Sigmoid colon (tissue), 3 donors: ENCODE data around the gene PSME3IP1.

ENCODE experiments used
- POLR2A ChIP-seq, 2 donors: fragments of 450-650 bp; IDR thresholded peaks; one replicate each; pipeline ENCODE4 v1.6.1; 2016; ENCODE audit warnings: antibody characterized with exemption in 2 of 2, mild to moderate bottlenecking in 2 of 2, moderate library complexity in 2 of 2
- TF ChIP-seq, protein P1 (sequence below), 4 experiments: fragments of 450-650 bp in 3 of 4; fragments of 200-600 bp in 1 of 4; IDR thresholded peaks; one replicate each; pipeline ENCODE4 v1.5.1; 2016 to 2019; ENCODE audit warnings: antibody characterized with exemption in 4 of 4, mild to moderate bottlenecking in 3 of 4, moderate library complexity in 2 of 4

- TF ChIP-seq, protein P1, sequence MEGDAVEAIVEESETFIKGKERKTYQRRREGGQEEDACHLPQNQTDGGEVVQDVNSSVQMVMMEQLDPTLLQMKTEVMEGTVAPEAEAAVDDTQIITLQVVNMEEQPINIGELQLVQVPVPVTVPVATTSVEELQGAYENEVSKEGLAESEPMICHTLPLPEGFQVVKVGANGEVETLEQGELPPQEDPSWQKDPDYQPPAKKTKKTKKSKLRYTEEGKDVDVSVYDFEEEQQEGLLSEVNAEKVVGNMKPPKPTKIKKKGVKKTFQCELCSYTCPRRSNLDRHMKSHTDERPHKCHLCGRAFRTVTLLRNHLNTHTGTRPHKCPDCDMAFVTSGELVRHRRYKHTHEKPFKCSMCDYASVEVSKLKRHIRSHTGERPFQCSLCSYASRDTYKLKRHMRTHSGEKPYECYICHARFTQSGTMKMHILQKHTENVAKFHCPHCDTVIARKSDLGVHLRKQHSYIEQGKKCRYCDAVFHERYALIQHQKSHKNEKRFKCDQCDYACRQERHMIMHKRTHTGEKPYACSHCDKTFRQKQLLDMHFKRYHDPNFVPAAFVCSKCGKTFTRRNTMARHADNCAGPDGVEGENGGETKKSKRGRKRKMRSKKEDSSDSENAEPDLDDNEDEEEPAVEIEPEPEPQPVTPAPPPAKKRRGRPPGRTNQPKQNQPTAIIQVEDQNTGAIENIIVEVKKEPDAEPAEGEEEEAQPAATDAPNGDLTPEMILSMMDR (IDR thresholded peaks at IDR 0.05) = no peak
- TF ChIP-seq POLR2A (IDR thresholded peaks at IDR 0.05) = no peak
Observed at GRCh38 chr16:57105184-57105583, 80.7 kb downstream of the PSME3IP1 start.
